Astrocyte of the hippocampus (primary cell): Measurements from ENCODE around the gene BSX.

ENCODE experiments used
- DNase-seq: peaks from one replicate; pipeline ENCODE4 v3.0.0; 2011; ENCODE audit warnings: low read depth, low spot score

BSX gene

DNA sequence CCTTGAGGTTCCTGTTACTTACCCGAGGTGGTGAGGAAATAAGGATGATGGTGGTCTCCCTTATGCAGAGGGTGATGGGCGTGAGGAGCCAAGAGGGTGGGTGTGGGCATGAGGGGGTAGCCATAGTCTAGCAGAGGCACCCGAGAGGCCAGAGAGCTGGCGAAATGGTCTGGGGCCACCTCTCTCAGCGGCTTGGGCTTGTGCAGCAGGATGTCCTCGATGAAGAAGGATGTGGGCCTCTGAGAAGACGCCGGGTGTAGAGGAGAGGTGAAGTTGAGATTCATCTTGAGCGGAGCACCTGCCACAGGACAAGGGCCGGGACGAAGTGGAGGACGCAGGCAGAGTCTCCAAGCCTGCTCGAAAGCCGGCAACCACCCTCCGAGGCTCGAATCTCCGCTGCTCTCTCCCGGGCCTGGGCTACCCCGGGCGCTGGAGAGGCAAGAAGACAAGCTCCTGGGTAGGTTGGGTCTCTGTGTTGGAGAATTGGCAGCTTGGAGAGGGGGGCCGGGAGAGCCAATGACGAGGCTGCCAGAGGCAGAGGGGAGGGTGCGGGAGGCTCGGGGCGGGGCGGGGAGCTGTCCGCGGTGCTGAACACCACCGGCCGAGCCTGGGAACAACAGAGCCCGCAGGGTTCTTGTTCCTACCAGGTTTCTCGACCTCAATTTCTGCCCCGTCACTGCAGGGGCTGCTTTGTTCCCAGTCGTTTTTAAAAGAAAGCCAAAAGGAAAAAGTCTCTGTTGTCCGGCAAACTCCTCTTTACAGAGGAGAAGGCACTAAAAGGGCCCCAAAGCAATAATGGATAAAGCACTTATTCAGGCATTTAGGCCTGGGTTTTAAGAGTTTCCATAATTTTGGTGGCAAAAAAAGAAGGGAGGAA, at the start of gene BSX:
Gene BSX, minus strand, starts transcription at position 447 of the 877 bp plus-strand sequence. Its CDS starts 163 bp downstream, at position 284.
- DNase-seq: peak; percentile 85

DNA sequence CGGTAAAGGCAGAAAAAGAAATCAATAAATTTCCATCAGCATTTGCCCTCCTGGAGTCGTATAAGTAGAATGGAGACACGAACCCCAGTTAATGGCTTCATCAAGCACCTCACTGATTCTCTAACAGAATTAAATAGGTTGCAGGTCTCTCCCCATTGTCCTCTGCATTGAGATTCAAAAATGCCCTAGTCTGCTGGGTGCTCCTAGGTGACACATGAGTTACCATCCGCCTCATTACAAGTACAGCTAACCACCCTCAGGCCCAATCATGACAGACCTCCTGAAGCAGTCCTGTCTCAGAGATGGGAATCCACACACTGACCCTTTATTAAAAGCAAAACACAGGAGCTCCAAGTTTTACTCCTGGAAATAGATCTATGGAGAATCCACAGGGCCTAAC, 48.9 kb upstream of the BSX start:
- no peak for DNase-seq

GRCh38 chr11:123020968-123021367, 39.3 kb upstream of the BSX start:
- peak; percentile 63 for DNase-seq

GRCh38 chr11:123018702-123019101, 37.1 kb upstream of the BSX start:
- DNase-seq: no peak

DNA sequence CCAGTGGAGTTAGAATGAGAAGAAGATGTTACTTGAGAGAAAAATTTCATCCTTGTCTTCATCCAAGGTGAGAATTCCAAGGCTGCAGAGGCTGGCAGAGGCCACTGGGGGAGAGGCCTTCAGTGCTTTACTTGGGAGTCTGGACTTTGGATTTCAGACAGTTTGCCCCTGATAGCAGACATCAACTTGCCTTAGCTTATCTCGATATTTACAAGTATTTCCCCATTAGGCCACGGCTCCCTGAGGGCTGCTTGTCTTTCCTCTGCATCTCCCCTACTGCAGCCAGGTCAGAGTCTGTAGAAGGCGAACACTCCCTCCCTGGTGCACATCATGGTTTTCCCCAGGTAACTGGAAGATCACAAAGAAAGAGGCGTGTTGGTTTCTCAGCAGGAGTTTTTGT, 29.9 kb upstream of the BSX start:
- no peak for DNase-seq

DNA sequence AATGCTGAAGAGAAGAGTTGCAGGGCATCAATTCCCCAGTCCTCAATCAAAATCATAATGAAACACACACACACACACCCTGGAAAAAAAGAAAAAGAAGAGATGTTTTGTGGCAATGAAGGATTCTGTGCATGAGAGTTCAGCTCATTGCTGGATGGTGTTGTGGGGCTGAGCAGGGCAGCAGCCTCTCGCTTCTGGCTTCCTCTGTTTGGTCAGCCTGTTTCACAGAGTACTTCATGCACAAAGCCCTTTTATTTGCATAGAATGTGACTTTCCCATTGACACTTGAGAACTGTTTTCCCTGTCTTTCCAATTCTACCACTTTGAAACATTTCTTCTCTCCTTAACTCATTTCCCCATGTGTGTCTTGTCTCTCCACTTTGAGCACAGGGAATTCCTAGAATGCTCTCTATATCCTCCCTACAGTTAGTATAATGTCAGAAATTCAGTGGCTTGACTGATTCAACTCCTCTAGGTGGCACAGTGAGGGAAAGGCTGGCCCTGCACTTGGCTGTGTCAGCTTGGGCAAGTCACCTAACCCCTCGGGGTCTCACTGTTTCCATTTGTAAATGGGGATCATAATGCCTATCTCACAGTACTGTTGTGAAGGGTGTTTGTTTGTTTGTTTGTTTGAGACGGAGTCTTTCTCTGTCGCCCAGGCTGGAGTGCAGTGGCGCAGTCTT, 25.4 kb upstream of the BSX start:
- no peak for DNase-seq

- no peak for DNase-seq
Observed at GRCh38 chr11:123000721-123001120, 19.1 kb upstream of the BSX start.

DNA sequence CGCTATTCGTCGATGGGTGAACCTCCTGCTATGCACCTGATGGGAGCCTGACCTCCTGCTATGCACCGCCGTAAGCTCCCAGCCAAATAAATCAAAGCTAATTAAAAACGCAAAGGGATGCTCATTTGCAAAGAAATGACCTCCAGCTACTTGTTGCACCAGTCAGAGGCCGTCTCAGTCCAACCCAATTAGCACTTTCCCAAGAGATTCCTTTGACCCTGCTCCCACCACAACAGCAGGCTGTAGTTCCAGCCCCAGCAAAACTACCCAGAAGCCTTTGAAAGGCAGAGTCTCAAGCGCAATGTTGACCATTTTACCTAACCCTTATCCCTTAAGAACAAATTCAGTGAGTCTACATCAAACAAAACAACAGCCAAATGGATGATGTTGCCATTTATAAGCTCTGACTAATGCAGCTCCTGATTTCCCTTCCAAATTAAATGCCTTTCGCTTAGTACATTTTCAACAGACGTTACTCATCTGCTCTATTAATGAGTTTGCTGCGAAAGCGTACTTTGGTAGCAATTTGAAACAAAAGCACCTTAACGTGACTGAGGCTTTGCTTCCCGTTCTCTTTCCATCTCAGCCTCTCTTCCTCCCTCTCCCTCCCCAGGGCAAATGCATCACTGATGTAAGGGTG, 17.2 kb upstream of the BSX start:
- DNase-seq: peak; percentile 49

DNA sequence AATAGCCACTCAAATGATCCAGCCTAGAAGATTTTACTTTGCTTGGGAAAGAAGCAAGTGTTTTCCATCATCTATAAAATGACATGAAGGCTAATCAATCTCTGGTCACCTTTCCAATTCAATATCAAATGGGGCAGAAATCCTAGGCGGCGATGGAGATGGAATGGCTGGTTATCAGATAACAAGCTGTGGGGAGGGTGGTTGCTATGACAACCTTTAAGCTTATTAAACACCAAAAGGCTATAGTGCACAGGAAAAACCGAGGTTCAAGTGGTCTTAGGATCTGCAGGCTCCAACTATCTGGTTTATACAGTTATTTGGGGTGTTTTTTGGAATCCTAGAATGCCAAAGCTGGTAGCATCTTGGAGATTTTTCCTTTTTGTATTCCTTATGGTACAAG, 13.9 kb upstream of the BSX start:
- DNase-seq: no peak

DNA sequence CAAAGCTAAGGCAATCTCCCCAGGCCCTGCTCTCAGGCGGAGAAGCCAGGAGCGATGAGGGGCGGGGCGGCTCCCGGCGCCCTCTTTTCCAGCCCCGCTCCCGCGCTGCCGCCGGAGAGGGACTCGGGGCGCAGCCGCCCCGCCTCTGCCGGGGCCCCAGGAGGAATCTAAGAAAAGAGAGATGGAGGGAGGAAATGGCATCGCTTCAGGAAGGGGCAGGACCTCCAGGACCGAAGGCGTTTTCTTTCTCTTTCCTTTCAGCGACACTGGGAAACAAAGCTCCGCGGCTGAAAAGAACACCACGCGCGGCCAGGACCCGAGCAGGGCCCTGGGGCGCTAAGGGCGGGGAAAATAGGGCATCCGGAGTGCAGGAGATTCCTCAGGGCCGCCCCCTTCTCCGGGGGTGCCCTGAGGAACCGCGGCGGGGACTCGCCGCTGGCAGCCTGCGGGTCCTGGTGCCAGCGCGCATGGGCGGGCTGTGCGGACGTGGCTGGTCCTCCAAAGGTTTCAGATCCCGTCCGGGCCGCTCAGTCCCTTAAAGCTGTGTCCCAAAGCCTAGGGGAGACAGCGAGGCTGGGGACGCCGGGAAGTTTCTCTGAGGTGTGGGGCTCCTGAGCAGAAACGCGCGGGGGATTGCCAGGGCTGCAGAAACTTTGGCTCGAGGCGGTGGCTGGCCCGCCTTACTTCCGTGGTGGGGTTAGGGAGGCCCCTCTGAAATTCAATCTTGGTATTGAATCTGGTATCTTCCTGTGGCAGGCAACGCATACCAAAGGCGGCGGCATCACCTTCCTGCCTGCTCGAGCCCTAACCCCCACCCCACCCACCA, 2.8 kb upstream of the BSX start:
- DNase-seq: peak; percentile 51

DNA sequence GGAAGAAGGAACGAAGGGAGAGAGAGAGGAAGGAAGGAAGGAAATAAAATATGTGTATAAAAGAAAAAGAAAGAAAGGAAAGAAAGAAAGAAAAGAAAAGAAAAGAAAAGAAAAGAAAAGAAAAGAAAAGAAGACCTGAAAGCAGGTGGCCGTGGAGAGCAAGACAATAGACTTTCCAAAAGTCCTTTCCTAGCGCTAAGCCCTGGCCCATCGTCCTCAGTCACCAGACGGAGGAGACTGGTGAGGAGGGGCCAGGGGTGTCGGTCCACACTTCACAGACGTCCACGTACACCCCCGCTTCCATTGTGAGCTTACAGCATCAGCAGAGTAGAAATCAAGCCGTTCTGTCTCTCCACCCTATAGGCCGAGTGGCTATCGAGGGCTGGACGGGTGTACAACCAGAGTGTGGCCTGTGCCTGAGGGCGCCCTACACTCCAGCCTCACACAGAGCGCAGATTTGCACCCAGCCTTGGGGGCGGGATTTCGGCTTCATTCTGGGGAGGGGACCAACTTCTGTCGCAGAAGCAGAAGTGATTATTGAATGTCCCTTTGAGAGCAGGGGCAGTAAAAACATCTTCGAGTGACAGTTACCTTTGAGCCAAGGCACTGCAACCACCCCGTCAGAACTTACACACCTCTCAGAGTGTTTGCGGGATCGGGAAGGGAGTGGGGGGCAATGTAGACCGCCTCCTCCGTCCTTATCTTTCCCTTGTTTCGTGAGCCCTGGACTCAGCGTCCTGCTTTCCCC, 2.0 kb upstream of the BSX start:
- no peak for DNase-seq

DNA sequence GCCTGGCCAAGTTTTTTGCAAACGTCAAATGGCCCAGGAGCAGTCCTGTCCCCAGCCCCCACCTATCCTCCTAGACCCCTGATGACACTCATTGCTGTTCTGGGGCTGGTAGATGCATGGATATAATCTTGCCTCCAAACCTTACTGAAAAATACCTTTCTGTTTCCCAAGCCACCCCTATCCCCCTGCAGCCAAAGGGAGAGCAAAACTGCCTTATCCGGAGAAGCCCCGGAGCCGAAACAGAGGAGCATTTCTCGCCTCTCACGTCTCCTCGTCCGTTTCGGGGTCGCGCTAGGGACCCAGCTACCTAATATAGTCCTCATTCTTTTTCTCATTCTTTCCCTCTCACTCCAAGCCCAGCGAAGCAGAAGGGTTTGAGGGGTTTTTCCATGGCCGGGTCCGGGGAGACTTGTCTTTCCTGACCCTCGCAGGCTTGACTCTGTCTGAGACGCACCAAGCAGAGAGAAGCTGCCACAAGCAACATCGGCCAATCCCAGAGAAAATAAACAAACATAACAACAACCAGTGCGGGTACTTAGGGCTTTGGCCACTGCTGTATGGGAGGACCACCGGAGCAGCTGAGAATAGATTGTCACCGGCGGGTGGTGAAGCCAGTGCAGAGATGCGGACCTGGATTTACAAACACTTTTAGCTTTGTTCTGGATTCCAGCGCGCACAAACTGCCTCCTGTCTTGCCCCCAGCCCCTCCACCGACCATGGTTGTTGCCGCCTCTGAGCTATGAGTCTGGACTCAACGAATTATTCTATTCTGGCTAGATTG, 1.6 kb downstream of the BSX start:
- DNase-seq: no peak

GRCh38 chr11:122979103-122979814, 2.4 kb downstream of the BSX start:
- no peak for DNase-seq

- DNase-seq: no peak
Observed at GRCh38 chr11:122978299-122978620, 3.4 kb downstream of the BSX start.

GRCh38 chr11:122977470-122978298, 4.0 kb downstream of the BSX start:
- peak; percentile 18 for DNase-seq

DNA sequence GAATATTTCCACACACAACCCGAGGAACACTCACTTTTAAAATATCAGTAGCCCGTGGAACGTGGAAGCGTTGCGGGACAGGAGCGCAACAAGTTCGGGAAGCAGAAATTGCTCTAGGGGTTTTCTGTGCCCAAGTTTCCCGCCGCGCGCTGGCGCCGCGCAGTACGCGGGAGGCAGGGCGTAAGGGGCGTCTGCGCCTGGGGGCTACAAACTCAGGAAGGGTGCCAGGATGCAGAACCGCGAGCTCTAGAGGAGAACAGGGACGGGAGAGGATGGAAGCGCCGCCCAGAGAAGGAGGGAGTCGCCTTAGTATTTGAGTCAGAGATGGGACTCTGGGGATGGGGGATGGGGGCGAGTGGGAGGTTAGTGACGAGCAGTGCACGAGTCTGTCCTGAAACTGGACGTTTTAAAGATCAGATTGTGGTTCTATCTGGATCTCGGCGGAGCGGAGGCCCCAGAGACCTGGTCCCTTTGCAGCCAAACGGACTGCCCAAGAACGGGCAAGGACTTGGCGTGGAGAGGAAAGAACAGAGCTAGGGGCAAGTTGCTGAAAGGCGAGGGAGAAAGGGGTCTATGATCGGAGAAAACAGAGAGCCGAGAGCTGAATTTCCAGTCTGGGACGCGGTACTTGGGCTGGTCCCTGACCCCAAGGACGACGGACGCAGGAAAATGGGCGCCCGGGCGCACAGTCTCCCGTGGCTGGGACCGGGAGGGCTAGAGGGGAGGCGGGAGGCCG, 4.7 kb downstream of the BSX start:
- DNase-seq: peak; percentile 13

GRCh38 chr11:122976061-122976733, 5.4 kb downstream of the BSX start:
- no peak for DNase-seq
